GM23248 (cell line): ENCODE results near the gene FAM117B. TPM values are rescaled to one million over a fixed set of nuclear protein-coding genes. Genes with fewer than 3 reads are reported as not detected.
A peak's percentile ranks its signal among the peaks of the same experiment; 100 is the strongest.

ENCODE experiments used
- DNase-seq: peaks from one replicate; pipeline ENCODE4 v3.0.0-alpha.2; 2015
- H2AFZ ChIP-seq: fragments of 200-600 bp; sonication (generic); 2 replicates; pipeline ENCODE4 v1.6.1; 2016; ENCODE audit warnings: antibody characterized with exemption
- H3F3A ChIP-seq: fragments of 200-600 bp; sonication (generic); 2 replicates; pipeline ENCODE4 v1.6.1; 2016; ENCODE audit warnings: mild to moderate bottlenecking, antibody characterized with exemption, mixed run types; ENCODE audit not compliant: insufficient read depth
- H3K27ac ChIP-seq: fragments of 200-600 bp; sonication (generic); 2 replicates; pipeline ENCODE4 v1.5.1; 2016; ENCODE audit warnings: mild to moderate bottlenecking
- H3K27me3 ChIP-seq: fragments of 200-600 bp; sonication (generic); replicated peaks from 2 replicates; pipeline ENCODE4 v1.6.1; 2016; ENCODE audit warnings: mild to moderate bottlenecking; ENCODE audit not compliant: insufficient read depth
- H3K36me3 ChIP-seq: fragments of 200-600 bp; sonication (generic); 2 replicates; pipeline ENCODE4 v1.6.1; 2016; ENCODE audit warnings: low read depth, mild to moderate bottlenecking
- H3K4me1 ChIP-seq: fragments of 200-600 bp; sonication (generic); 2 replicates; pipeline ENCODE4 v1.6.1; 2016; ENCODE audit warnings: mild to moderate bottlenecking; ENCODE audit not compliant: insufficient read depth
- H3K4me2 ChIP-seq: fragments of 200-600 bp; sonication (generic); one replicate; pipeline ENCODE4 v1.6.1; 2016; ENCODE audit warnings: mild to moderate bottlenecking; ENCODE audit not compliant: unreplicated experiment
- H3K4me3 ChIP-seq: fragments of 200-600 bp; sonication (generic); 2 replicates; pipeline ENCODE4 v1.5.1; 2016; ENCODE audit warnings: mild to moderate bottlenecking
- H3K79me2 ChIP-seq: fragments of 200-600 bp; sonication (generic); 2 replicates; pipeline ENCODE4 v1.6.1; 2016; ENCODE audit warnings: mild to moderate bottlenecking; ENCODE audit not compliant: insufficient read depth
- H3K9ac ChIP-seq: fragments of 200-600 bp; sonication (generic); 2 replicates; pipeline ENCODE4 v1.6.1; 2016; ENCODE audit warnings: mild to moderate bottlenecking
- H3K9me2 ChIP-seq: fragments of 200-600 bp; sonication (generic); 2 replicates; pipeline ENCODE4 v1.6.1; 2016; ENCODE audit warnings: mixed run types, mild to moderate bottlenecking, moderate library complexity; ENCODE audit not compliant: insufficient read depth
- H3K9me3 ChIP-seq: fragments of 200-600 bp; sonication (generic); one replicate; pipeline ENCODE4 v1.6.1; 2017; ENCODE audit warnings: low read depth
- H4K20me1 ChIP-seq: fragments of 200-600 bp; sonication (generic); 2 replicates; pipeline ENCODE4 v1.6.0; 2016; ENCODE audit not compliant: insufficient read depth
- EZH2 ChIP-seq: fragments of 200-600 bp; sonication (generic); IDR thresholded peaks from 2 replicates; pipeline ENCODE4 v1.6.1; 2018; ENCODE audit warnings: antibody characterized with exemption, mild to moderate bottlenecking; ENCODE audit not compliant: insufficient read depth, poor library complexity, severe bottlenecking
- EZH2phosphoT487 ChIP-seq: fragments of 200-600 bp; sonication (generic); IDR thresholded peaks from 2 replicates; pipeline ENCODE4 v1.6.1; 2018; ENCODE audit warnings: antibody characterized with exemption, moderate library complexity, mild to moderate bottlenecking, low read depth; ENCODE audit not compliant: insufficient read depth
- WGBS, 2 experiments: methylation state at CpG; one replicate each; pipeline ENCODE4 v1.1.6; 2015 to 2017; ENCODE audit warnings: low lambda C conversion rate in 2 of 2, low coverage in 1 of 2; ENCODE audit errors: missing lambda C conversion rate in 2 of 2; 5-methylcytosine and 5-hydroxymethylcytosine counted together
- in situ Hi-C: fragments of 300-500 bp; cut with MboI; formaldehyde crosslinking; loops from 2 replicates; pipeline ENCODE4 v1.15.0; 2020
- polyA plus RNA-seq: library from polyadenylated mRNA; unstranded; fragments of >200 nt; fragmentation: Nextera tagmentation; extraction: Ambion mirVana; gene quantifications from 2 replicates; pipeline ENCODE4 v1.2.1, GENCODE V29; 2016
- total RNA-seq: library from RNA; depleted of rRNA; stranded (reverse); fragments of >200 nt; shearing (Covaris generic); gene quantifications from 2 replicates; pipeline ENCODE4 v1.2.3, GENCODE V29; 2014

Gene FAM117B
- total and polyA plus RNA-seq, 2 experiments from 2014 or later, result 1.1 to 1.2 TPM

DNA sequence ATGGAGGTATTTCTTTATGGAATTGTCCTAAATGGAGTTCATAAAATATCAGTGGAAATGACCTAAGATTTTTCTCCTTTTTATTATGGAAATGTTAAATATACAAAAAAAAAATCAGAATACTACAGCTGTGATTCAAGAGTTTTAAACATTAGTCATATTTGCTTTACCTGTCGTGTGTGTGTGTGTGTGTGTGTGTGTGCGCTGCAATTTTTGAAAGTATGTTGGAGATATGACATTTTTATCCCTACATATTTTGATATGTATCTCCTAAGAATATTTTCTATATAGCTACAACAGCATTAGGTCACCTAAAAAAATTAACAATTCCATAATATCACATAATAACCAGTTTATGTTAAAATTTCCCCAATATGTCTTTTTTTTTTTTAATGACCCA, 85.5 kb downstream of the FAM117B start:
- no peak overlapping the region for H3K4me2 ChIP-seq
- no peak for TF ChIP-seq EZH2phosphoT487
- no peak for TF ChIP-seq EZH2
- H3K27me3 ChIP-seq, result no peaks in the 10 kb centered on the region
- H2AFZ ChIP-seq, result no peak overlapping the region
- no peaks in the 10 kb centered on the region for H4K20me1 ChIP-seq
- H3K27ac ChIP-seq, result no peak overlapping the region
- no peaks in the 10 kb centered on the region for H3K9me2 ChIP-seq
- 0 out of 2 replicates have a peak, but pooled peaks cover 4% of the 10 kb centered on the region for H3K4me1 ChIP-seq
- in situ Hi-C loops, result no loop called here
- no peaks in the 10 kb centered on the region for H3K9me3 ChIP-seq
- H3F3A ChIP-seq, result no peaks in the 10 kb centered on the region
- 93 to 100% methylated on average over 2 of the region's 2 CpGs for WGBS, 2 experiments
- no peak overlapping the region for H3K4me3 ChIP-seq
- DNase-seq, result no peak
- H3K79me2 ChIP-seq, result no peaks in the 10 kb centered on the region
- no peaks in the 10 kb centered on the region for H3K36me3 ChIP-seq
- H3K9ac ChIP-seq, result no peak overlapping the region

DNA sequence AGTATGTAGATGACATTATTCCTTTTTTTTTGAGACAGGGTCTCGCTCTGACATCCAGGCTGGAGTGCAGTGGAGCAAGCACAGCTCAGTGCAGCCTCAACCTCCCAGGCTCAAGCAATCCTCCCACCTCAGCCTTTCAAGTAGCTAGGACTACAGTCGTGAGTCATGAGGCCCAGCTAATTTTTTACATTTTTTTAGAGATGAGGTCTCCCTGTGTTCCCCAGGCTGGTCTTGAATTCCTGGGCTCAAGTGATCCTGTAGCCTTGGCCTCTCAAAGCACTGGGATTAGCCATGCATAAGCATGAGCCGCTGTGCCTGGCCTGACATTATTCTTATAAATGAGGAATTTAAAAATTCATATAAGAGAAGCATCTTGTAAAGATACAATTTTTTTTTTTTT, 86.9 kb downstream of the FAM117B start:
- H2AFZ ChIP-seq, result no peak overlapping the region
- TF ChIP-seq EZH2 (no peak), EZH2phosphoT487 (no peak)
- in situ Hi-C loops, result no loop called here
- no peaks in the 10 kb centered on the region for H3K36me3 ChIP-seq
- H3K9me3 ChIP-seq, result no peaks in the 10 kb centered on the region
- no peaks in the 10 kb centered on the region for H3K79me2 ChIP-seq
- no peaks in the 10 kb centered on the region for H3K27me3 ChIP-seq
- no peaks in the 10 kb centered on the region for H3F3A ChIP-seq
- no peak overlapping the region for H3K4me2 ChIP-seq
- DNase-seq, result peak; percentile 36
- 0 out of 2 replicates have a peak, but pooled peaks cover 4% of the 10 kb centered on the region for H3K4me1 ChIP-seq
- H3K9me2 ChIP-seq, result no peaks in the 10 kb centered on the region
- H4K20me1 ChIP-seq, result no peaks in the 10 kb centered on the region
- H3K4me3 ChIP-seq, result no peak overlapping the region
- no peak overlapping the region for H3K27ac ChIP-seq
- 80 to 81% methylated on average over 3 of the region's 3 CpGs for WGBS, 2 experiments
- H3K9ac ChIP-seq, result no peak overlapping the region

DNA sequence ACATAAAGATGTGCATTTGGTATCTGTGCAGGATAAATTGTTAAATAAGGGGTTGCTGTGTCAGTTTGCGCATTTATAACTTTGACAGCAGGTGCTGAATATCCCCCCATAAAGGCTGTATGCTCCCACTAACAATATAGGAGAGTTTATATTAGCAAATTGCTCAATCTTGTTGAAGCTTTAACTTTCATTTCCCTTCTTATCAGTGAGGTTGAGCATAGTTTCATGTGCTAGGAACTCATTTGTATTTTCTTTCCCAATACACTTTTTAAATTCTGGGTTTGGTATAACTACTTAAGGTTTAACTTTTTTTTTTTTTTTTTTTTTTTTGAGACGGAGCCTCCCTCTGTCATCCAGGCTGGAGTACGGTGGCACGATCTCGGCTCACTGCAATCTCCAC, 89.0 kb downstream of the FAM117B start:
- Histone ChIP-seq H3K4me3 (no peak overlapping the region), H3K79me2 (no peaks in the 10 kb centered on the region), H4K20me1 (no peaks in the 10 kb centered on the region), H3K4me2 (no peak overlapping the region), H3K27me3 (no peaks in the 10 kb centered on the region), H3K36me3 (no peaks in the 10 kb centered on the region), H3K9ac (no peak overlapping the region), H2AFZ (no peak overlapping the region), H3K4me1 (0 out of 2 replicates have a peak, but pooled peaks cover 4% of the 10 kb centered on the region), H3K27ac (no peak overlapping the region), H3K9me2 (no peaks in the 10 kb centered on the region), H3F3A (no peaks in the 10 kb centered on the region), H3K9me3 (no peaks in the 10 kb centered on the region)
- no peak for TF ChIP-seq EZH2
- TF ChIP-seq EZH2phosphoT487, result no peak
- in situ Hi-C loops, result no loop called here
- DNase-seq, result no peak
- whole genome bisulfite sequencing, 2 experiments, result 92 to 95% methylated on average over 5 of the region's 5 CpGs

DNA sequence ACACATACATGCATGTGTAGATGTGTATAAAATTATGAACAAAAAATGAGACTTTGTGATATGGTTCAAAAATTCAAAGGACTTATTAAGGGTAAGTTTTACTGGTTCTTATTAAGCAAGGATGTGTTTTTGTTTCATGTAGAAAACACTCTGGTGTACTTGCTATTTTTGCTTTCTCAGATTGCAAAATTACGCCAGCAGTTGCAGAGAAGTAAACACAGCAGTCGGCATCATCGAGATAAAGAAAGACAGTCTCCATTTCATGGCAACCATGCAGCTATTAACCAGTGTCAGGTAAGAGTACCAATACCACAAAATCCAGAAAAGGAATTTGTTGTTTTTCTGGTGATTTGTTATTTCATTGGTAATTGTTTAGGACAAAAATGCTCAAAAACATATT, 91.3 kb downstream of the FAM117B start:
- no peaks in the 10 kb centered on the region for H3F3A ChIP-seq
- in situ Hi-C loops, result no loop called here

DNA sequence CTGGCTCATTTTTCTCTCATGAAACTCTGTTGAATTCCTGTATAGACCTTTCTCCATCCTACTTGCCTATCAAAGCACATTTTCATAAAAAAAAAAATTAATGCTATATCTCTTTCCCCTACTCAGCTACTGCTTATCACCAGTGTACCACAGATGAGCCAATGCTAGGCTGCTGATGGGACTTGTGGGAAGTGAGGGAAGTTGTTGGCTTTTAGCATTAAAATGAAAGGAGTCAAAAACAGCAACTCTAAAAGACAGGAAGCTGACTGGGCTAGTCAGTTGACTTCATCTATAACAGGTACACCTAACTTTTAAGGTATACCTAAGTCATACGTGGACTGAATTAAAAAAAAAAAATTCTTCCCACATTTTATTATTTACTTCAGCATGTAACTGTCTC, 102.1 kb downstream of the FAM117B start:
- Histone ChIP-seq H3K4me2 (no peak overlapping the region), H3K27ac (no peak overlapping the region), H4K20me1 (no peaks in the 10 kb centered on the region), H3K9me2 (no peaks in the 10 kb centered on the region), H3K4me3 (no peak overlapping the region), H3K4me1 (no peaks in the 10 kb centered on the region), H3K9me3 (no peaks in the 10 kb centered on the region), H2AFZ (no peak overlapping the region), H3K36me3 (no peaks in the 10 kb centered on the region), H3K79me2 (no peaks in the 10 kb centered on the region), H3F3A (no peaks in the 10 kb centered on the region), H3K9ac (no peak overlapping the region), H3K27me3 (no peaks in the 10 kb centered on the region)
- TF ChIP-seq EZH2phosphoT487, result no peak
- no peak for TF ChIP-seq EZH2
- DNase-seq, result no peak
- WGBS, 2 experiments, result 86 to 93% methylated on average over 1 of the region's 1 CpG
- in situ Hi-C loops, result no loop called here

More for the DNA sequence above, 91.3 kb downstream of the FAM117B start:
- no peak overlapping the region for H3K4me3 ChIP-seq
- no peaks in the 10 kb centered on the region for H3K9me2 ChIP-seq
- no peak overlapping the region for H3K4me2 ChIP-seq
- H4K20me1 ChIP-seq, result no peaks in the 10 kb centered on the region
- no peaks in the 10 kb centered on the region for H3K9me3 ChIP-seq
- 88 to 95% methylated on average over 3 of the region's 3 CpGs for WGBS, 2 experiments
- no peak for DNase-seq
- H3K9ac ChIP-seq, result no peak overlapping the region
- TF ChIP-seq EZH2phosphoT487, result no peak
- no peak for TF ChIP-seq EZH2
- no peaks in the 10 kb centered on the region for H3K36me3 ChIP-seq
- no peak overlapping the region for H2AFZ ChIP-seq
- H3K27me3 ChIP-seq, result no peaks in the 10 kb centered on the region
- H3K27ac ChIP-seq, result no peak overlapping the region
- no peaks in the 10 kb centered on the region for H3K79me2 ChIP-seq
- 0 out of 2 replicates have a peak, but pooled peaks cover 4% of the 10 kb centered on the region for H3K4me1 ChIP-seq
